GM10847 (cell line): Measurements from ENCODE around the gene XPO1.

Experiments used
- POLR2A ChIP-seq: IDR thresholded peaks from 2 replicates; pipeline ENCODE4 v1.6.1; 2011; ENCODE audit not compliant: insufficient read length; ENCODE audit errors: extremely low read depth

The XPO1 gene

GRCh38 chr2:61537950-61538199, 281 bp downstream of the XPO1 start:
- no peak for TF ChIP-seq POLR2A

GRCh38 chr2:61537277-61537949, 743 bp downstream of the XPO1 start:
- TF ChIP-seq POLR2A = no peak

GRCh38 chr2:61536572-61537276, 1.4 kb downstream of the XPO1 start:
- peak; percentile 42 for TF ChIP-seq POLR2A

- no peak for TF ChIP-seq POLR2A
Measured at GRCh38 chr2:61536180-61536571, 2.0 kb downstream of the XPO1 start.

- TF ChIP-seq POLR2A = no peak
Measured at GRCh38 chr2:61535449-61535848, 2.7 kb downstream of the XPO1 start.

- TF ChIP-seq POLR2A = no peak
Measured at GRCh38 chr2:61534926-61535325, 3.2 kb downstream of the XPO1 start.

- no peak for TF ChIP-seq POLR2A
Measured at GRCh38 chr2:61530749-61531148, 7.4 kb downstream of the XPO1 start.

GRCh38 chr2:61529944-61530735, 8.0 kb downstream of the XPO1 start:
- no peak for TF ChIP-seq POLR2A

- no peak for TF ChIP-seq POLR2A
Measured at GRCh38 chr2:61520261-61520660, 17.9 kb downstream of the XPO1 start.

GRCh38 chr2:61512768-61513398, 25.3 kb downstream of the XPO1 start:
- TF ChIP-seq POLR2A = no peak

GRCh38 chr2:61510674-61511671, 27.2 kb downstream of the XPO1 start:
- no peak for TF ChIP-seq POLR2A

GRCh38 chr2:61504949-61505348, 33.2 kb downstream of the XPO1 start:
- TF ChIP-seq POLR2A = no peak

GRCh38 chr2:61499060-61499459, 39.1 kb downstream of the XPO1 start:
- TF ChIP-seq POLR2A = no peak

- TF ChIP-seq POLR2A = no peak
Measured at GRCh38 chr2:61493523-61493942, 44.6 kb downstream of the XPO1 start.

- no peak for TF ChIP-seq POLR2A
Measured at GRCh38 chr2:61492476-61492875, 45.7 kb downstream of the XPO1 start.
